HG03108 (cell line): Measurements from ENCODE around the gene CDH11.

Experiments used
- ATAC-seq: cut with Tn5 transposase; IDR thresholded peaks from one replicate; pipeline ENCODE4 v1.9.1; 2021; ENCODE audit warnings: moderate library complexity; ENCODE audit not compliant: unreplicated experiment

The CDH11 gene

DNA sequence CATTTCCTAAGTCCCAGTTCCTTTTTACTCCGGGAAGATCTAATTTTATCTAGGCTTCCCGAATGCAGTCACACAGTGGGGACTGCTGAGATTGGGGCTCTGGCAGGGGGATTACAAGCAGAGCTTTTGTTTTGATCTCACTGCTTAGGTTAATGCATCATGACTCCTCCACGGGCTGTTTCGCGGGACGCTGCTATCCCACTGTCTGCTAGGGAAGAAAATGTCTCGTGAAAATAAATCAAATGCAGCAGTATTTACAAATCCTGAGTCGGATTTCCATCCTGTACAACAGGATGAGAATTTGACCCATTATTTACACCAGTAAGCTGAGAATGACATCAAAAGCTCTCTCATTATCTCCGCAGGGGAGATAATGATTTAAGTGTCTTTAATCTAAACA lies 83.8 kb downstream of the CDH11 start:
- ATAC-seq: no peak

DNA sequence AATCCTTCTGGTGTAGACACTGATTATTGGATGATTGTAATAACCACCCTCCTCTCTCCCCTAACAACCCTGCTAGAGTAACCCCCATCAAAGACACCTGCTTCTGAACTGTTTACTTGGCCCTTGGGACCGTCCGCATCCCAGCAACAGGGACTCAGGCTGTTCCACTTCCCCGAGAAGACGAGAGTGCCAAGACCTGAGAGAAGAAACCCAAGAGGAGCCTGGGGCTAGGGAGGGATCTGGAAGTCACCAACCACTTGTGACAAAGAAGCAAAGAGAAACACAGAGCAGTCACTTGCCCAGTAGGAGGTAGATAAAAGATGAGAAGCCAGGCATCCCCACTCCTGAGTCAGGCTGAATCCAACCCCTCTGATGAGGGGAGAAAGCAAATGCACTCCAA lies 84.3 kb downstream of the CDH11 start:
- no peak for ATAC-seq

DNA sequence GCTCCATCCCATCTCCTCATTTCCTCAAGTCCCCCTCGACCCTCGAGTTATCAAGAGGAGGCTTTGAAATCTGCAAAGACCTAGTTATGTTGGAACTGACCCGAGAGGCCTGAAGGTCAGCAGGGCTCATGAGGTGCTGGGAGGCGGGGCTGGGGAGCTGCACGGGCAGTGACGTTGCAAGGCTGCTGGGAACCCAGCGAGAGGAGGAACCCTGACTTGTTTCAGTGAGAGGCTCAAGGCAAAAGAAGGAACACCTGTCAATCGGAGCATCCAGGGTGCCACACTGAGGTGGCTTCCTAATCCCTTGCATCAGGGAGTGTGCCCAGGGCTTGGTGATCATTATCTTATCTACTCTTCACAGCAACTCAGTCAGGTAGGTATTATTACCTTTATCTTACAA lies 86.9 kb downstream of the CDH11 start:
- no peak for ATAC-seq

DNA sequence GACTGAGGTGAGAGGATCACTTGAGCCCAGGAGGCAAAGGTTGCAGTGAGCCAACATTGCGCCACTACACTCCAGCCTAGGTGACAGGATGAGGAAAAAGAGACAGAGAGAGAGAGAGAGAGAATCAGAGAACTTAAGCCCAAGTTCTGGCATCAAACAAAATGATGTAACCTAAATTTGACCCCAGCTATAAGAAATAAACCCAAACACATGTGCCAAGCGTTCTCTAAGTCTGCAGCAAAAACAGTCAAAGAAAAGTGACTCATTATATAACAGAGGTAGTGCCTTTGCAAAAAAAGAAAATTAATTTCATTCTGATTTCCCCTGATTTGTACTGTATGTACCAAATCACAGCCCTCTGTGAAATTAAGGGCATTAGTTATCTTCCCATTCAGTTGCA lies 89.5 kb downstream of the CDH11 start:
- ATAC-seq: no peak

DNA sequence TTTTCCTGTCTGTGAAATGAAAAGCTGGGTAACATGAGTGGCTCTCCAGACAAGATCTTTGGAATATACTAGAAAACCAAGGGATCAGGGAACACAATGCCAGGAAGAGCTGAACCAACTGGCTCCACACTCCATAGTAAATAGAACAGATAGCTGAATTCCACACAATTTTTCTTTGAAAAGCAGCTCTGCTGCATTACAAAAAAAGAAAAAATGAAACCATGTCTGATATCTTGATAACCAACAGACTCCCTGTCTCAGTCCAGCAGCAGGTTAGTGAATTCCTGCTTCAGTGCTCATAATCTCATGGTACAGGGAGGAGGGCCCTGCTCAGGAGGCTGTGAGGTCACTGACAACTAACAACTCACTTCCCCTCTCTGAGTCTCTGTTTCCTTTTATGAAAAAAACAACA lies 97.1 kb downstream of the CDH11 start:
- ATAC-seq: no peak

DNA sequence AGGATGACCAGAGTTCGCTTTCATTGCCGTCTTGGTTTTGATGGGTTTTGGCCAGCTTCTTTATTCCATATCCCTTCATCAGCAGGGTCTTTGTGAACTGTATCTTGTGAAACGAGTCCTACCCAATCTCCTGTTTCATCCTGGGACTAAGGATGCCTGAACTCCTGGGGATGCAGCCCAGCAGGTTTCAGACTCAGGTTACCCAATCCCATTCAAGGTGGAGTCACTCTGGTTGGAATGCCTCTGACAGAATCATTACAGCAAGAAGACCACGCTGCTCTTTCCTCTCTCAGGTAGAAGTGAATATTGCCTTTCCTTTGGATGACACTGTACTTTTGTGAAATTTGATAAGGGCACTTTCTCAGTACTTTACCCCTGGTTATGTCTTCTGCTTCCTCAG lies 98.1 kb downstream of the CDH11 start:
- no peak for ATAC-seq

DNA sequence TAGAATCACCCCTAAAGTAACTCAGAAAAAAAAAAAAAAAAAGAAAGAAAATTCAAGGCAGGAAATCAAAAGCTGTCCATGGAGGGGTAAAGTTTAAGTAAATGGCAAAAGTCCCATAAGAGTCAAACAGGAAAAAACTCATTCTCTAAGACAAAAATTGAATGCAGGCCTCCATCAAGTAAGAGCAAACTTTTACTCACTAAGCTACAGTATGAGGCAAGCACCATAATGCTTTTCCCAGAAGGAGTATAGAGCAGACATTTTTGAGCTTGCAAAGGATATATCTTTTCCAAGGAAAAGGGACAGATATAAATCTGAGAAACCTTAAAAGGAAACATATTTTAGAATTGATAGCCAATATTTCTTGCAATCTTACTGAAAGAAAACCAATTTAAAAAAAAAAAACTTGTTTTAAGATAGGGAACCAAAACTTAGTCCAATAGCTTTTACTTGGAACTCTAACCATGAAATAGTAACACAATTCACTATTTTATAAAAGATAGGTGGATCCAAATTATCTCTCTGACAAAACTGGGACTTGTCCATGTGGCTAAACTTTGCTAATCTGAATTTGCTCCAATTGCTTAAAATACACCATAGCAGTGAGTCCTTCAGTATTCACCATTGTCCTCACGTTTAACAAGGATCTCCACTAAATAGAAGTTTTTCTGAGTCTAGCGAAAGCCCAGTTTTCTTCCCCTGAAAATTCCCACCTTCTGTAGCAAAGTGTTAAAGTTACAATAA lies 99.8 kb downstream of the CDH11 start:
- no peak for ATAC-seq

DNA sequence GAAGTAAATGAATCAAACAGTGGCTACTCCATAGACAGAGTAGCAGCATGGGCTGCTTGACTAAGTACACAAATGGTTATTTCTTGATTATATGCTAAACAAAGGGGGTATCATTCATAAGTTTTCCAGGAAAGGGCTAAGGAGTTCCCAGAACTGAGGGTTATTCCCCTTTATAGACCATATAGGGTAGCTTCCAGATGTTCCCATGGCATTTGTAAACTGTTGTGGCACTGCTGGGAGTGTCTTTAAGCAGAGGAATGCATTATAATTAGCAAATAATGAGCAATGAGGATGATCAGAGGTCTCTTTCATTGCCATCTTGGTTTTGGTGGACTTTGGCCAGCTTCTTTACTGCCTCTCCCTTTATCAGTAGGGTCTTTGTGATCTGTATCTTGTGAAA lies 105.1 kb downstream of the CDH11 start:
- no peak for ATAC-seq

DNA sequence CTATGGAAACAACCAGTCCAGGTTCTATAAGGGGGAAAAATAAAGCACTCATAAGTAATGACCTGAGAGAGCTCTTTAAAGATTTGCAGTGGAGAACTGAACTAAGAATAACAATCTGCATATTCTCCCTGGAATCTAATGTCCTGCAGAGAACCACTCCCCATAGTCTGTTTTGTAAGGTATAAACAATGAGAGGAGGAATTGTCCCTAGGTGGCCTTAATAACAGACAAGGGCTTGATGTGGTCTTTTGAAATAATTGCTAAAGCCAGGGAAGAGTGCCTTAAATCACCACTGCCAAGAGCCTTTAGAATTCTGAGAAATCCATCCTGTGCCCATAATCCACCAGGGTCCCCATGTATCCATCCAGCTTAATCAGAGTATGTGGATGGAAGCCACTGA lies 106.3 kb downstream of the CDH11 start:
- no peak for ATAC-seq

DNA sequence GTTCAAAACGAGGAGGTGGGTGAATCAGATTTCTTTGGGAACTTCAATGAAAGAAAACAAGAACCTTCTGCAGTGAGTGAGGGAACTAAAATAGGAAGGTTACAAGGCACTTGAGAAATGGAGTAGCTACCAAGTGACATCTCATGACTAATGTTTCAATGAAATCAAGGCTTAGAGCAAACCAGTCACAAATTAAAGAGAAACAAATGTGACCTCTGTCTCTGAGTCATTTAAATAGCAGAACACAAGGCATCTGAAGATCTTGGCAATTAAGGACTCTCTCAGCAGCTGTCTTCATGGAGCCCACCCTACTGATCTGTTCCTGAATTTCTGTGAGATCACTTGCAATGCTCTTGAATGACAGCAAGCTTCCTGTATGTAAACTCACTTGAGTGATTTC lies 109.5 kb downstream of the CDH11 start:
- ATAC-seq: no peak

DNA sequence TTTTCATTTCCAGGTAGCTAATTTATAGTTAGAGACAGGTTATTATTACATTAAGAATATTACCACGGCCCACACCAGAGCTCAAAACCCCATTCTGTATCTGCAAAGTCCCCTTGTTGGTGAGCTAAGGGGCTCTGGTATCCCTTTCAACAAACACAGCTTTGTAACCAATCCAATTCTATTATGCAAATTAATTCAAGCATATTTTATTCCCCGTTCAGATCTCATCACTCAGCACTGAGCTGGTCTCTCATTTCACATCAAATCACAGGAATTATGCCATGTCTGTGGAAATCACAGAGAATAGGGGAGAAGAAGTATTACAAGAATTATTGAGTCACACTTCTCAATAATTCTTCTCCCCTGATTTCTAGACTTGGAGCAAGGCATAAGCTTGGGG lies 111.7 kb downstream of the CDH11 start:
- ATAC-seq: no peak

DNA sequence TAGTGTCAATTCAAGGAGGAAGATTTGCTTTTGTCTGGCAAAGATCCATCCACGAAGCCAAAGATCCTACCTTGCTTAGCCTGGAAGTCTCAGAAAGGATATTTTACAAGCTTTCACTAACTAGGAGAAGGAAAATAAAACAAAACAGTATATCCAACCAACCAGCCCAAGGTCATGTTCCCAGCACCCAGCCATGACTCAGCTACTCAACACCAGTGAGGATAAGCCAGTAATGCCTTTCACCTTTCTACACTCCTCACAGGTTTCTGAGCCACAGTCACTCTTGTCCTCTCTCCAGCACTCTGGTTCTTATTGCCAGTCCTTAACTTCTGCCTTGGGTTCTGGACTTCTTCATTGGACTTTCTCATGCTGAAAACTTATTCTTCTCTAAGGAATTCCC lies 116.2 kb downstream of the CDH11 start:
- ATAC-seq: no peak

DNA sequence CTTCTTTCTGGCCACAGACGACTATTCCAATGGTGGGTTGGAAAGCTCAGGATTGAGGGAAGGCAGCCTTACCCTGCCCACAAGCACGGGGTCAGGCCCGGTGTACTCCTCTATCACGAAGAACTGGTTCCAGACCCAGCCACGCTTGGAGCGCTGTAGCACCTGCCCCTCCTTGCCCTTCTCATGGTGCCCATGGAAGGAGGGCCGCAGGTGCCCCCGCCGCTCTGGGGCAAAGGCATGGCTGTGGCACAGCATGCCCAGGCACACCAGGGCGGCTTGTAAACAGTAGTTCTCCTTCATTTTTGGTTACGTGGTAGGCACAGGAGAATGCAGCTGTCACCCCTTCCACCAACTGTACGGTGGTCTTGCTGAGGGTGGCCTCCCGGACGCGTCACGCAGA lies 117.3 kb downstream of the CDH11 start:
- no peak for ATAC-seq

DNA sequence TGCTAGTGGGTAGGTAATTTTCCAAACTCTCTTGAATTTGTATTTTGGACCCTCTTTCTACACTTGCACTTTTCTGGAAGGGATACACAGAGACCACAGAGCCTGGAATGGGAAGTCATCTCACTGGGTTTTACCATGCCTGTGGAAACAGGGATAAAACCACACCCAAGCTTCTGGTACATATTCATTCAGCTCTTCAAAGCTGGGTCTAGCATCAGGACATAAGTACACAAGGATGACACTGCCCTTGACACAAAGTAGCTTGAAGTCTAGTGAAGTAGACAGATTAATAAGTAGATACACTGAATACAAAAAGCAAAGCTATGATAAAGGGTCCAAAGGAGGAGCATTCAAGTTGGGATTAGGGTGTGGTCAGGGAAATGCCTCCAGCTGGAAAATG lies 118.2 kb downstream of the CDH11 start:
- ATAC-seq: no peak

DNA sequence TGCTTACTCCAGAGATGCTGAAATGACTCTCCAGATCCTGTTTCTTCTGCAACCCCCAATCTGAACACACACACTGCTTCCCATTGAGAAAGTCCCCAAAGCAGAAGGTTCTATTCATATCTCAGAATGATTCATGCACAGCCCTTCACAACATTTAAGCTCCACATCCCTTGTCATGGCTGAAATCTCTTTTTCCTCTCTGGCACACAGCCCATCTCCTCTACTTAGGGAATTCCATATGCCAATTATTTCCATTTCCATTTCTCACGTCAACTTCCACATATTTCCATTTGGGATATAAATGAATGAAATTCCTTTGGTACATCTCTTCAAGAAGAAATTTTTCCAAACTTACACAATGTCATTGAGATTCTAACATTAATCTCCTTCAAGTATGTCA lies 119.6 kb downstream of the CDH11 start:
- ATAC-seq: no peak

DNA sequence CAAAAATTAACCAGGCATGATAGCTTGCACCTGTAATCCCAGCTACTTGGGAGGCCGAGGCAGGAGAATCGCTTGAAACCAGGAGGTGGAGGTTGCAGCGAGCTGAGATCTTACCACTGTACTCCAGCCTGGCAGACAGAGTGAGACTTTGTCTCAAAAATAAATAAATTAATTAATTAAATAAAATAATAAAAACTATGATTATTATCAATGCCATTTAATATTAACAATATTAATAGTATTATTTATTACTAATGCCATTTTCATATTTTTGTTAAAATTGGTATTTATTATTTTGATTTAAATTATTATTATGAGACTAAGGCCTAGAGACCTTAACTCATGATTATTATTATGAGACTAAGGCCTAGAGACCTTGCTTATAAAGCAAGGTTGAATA lies 121.2 kb downstream of the CDH11 start:
- no peak for ATAC-seq

DNA sequence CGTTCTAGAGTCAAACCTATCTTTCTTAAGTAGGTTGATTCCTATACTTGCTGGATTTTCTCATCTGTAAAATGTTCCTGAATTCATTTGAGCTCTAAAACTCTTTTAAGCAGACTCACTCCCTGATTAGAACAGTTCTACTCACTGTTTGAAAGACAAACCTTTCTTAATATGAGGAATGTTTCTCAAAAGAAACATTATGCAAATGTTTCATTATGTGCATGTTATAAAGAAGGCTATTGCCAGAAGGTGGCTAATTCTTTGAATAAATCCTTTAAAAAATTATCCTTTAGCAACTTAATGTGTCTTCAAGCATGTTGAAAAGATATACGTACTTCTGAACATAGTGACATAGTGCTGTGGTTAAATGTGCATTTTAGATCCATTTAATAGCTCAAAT lies 124.1 kb downstream of the CDH11 start:
- ATAC-seq: no peak

DNA sequence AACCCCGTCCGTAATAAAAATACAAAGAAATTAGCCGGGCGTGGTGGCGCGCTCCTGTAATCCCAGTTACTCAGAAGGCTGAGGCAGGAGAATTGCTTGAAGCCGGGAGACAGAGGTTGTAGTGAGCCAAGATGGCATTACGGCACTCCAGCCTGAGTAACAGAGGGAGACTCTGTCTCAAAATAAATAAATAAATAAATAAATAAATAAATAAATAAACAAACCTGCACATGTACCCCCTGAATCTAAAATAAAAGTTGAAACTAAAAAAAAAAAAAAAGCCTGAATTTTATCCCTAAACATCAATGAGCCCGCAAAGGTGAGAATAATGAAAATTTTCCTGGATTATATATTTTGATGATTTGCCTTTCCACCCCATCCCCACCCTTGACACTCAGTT lies 124.7 kb downstream of the CDH11 start:
- ATAC-seq: no peak

DNA sequence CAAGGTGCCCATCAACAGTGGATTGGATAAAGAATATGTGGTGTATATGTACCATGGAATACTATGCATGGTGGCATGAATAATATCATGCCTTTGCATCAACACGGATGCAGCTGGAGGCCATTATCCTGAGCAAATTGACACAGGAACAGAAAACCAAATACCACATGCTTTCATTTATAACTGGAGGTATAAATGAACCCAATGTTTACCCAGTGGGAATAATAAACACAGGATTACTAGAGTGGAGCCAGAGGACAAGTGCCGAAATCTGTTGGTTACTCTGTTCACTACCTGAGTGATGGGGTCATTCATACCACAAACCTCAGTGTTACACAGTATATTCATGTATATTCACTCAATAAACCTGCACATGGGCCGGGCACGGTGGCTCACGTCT lies 125.2 kb downstream of the CDH11 start:
- ATAC-seq: no peak

DNA sequence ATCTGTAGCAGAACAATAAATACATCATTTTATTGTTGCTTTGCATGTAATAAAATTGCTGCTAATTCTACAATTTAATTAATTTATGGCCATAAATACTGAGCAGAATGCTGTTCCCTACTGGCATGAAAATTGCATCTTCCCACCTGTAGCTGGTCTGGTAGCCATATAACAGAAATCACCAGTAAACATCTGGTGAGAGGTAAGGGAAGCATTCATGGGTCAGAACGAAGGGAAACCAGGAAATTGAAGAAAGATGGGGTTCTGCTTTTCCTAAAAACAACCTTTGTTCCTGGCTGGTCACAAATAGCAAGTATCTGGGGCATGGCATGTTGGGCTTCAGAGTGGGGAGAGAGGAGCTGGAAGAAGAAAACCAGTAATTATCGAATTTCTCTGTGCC lies 128.4 kb downstream of the CDH11 start:
- no peak for ATAC-seq

DNA sequence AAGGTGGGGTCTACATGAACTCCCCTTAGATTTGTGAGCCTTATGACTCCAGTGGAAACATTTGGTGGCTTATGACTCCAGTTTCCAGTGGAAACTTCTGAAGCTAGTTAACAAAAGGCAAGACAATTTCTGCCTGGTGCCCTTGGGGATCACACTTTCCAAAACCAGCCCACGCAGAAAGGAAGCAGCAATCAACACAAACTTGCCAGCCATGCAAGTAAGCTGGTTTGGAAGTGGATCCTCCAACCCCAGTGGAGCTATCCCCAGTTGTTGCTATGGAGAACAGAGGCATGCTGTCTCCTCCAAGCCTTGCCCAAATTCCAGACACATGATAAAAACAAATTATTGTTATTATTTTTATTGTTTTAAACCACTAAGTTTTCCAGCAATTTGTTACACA lies 130.9 kb downstream of the CDH11 start:
- ATAC-seq: no peak

DNA sequence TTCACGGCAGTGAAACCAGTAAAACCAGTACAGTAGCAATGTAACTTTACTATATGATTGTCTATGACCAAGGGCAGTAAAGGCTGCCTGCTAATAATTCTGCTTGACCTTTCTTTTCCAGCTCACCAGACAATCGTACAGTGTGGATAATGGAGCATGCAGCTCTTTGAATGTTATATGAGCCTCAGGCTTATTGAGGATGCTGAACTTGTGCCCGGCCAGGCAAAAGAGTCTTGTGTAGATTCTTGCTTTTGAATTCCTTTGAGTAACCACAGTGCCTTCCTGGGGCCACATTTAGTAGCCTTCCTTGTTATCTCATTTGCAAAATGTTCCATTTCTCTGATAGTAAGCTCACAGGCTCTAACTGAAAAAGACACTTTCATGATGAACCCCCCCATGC lies 131.8 kb downstream of the CDH11 start:
- no peak for ATAC-seq

DNA sequence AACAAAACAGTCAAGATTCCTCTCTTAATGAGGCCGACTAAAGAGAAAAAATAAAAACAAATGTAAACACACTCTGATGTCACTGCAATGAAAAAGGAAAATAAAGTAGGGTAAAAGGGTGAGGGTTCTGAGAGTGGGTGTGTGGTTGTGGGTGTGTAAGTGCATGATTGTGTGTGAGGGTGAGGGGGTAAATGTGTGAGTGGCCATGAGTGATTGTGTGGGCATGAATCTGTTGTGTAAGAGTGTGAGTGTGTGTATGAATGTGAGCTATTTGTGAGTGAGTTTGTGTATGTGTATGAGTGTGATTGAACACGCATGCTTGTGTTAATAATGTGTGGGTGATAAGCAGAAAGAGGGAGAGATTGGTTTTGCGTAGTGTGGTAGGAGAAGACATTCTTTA lies 132.8 kb downstream of the CDH11 start:
- ATAC-seq: no peak

DNA sequence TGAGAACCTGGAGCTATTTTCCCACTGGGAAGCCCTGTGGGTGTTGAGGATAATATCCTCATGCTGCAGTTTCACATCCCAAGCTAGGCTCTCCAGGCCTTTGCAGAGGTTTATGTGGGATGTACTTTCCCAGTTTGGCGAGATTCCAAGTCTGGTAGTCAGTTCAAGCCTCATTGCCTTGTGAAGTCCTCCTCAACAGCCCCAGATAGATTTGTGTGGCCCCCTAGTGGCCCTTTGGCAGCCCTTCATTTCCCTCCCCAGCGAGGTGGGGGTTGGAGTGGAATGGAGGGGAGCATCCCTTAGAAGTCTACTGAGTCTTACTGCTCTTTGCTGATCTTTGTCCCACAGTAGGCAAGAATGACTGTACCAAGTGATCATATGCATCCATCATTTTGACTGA lies 137.9 kb downstream of the CDH11 start:
- no peak for ATAC-seq
